ENCODE measurements around the gene PAQR4. TPM values are rescaled to one million over a fixed set of nuclear protein-coding genes. Genes with fewer than 3 reads are reported as not detected.

The PAQR4 gene
- polyA plus RNA-seq, 3 donors = 6.3 to 14.2 (median 8.9) TPM

DNA sequence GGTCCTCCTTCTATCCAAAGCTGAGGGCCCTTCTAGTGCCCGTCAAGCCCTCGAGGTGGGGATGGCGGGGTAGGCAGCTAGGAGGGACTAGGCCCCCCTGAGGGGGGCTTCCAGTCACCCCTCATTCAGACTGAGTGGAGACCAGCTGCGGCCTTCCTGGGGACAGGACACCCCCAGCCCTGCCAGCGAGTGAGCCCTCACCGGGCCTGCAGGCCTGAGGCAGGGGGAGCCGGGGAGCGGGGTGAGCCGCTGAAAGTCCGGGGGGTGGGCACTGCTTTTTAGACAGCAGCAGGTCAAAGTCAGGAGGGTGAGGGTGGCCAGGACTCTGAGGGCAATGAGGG is 13.7 kb upstream of the PAQR4 start:
- peaks cover 0 to under 1% of the 10 kb centered on the region in 2 donors for H3K27me3 ChIP-seq (ENCODE audit: control insufficient read depth in 2 of 2, insufficient read depth in 2 of 2, low read length in 2 of 2)
- H3K4me3 ChIP-seq (replicated peaks in 1 of 3; ENCODE audit: low read depth in 2 of 3, low read length in 3 of 3) = no peak overlapping the region
- no peaks in the 10 kb centered on the region for H3K9me3 ChIP-seq (replicated peaks in 1 of 2; ENCODE audit: control insufficient read depth in 1 of 2, insufficient read depth in 1 of 2, low read length in 2 of 2)
- peak overlapping the region; percentile 81 for H2AFZ ChIP-seq (ENCODE audit: insufficient read depth, low read depth, low read length, poor library complexity, severe bottlenecking)
- Mint-ChIP-seq H3K4me1 (peaks cover 12% of the 10 kb centered on the region), H3K27ac (no peak overlapping the region), H3K27me3 (ENCODE audit: low read depth in 3 of 3) (peaks cover 4 to 22% (median 16%) of the 10 kb centered on the region in 3 donors), H3K36me3 (no peaks in the 10 kb centered on the region), H3K4me3 (no peak overlapping the region), H3K9me3 (peaks cover 0 to 2% (median 0%) of the 10 kb centered on the region in 7 donors)
- H3K79me2 ChIP-seq (ENCODE audit: insufficient read depth, low read length) = no peaks in the 10 kb centered on the region
- intact Hi-C loops (cut with micrococcal nuclease) = no loop called here
- peaks cover 13 to 15% of the 10 kb centered on the region in 2 donors for H3K4me1 ChIP-seq (ENCODE audit: control insufficient read depth in 1 of 2, insufficient read depth in 2 of 2, low read length in 2 of 2)
- TF ChIP-seq, protein P1, sequence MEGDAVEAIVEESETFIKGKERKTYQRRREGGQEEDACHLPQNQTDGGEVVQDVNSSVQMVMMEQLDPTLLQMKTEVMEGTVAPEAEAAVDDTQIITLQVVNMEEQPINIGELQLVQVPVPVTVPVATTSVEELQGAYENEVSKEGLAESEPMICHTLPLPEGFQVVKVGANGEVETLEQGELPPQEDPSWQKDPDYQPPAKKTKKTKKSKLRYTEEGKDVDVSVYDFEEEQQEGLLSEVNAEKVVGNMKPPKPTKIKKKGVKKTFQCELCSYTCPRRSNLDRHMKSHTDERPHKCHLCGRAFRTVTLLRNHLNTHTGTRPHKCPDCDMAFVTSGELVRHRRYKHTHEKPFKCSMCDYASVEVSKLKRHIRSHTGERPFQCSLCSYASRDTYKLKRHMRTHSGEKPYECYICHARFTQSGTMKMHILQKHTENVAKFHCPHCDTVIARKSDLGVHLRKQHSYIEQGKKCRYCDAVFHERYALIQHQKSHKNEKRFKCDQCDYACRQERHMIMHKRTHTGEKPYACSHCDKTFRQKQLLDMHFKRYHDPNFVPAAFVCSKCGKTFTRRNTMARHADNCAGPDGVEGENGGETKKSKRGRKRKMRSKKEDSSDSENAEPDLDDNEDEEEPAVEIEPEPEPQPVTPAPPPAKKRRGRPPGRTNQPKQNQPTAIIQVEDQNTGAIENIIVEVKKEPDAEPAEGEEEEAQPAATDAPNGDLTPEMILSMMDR (IDR thresholded peaks at IDR 0.05) = no peak
- H4K20me1 ChIP-seq (ENCODE audit: insufficient read depth, low read length) = no peaks in the 10 kb centered on the region
- WGBS (ENCODE audit: insufficient coverage) = 10% methylated on average over 4 of the region's 10 CpGs
- no peak for DNase-seq
- peak overlapping the region; percentile 54 for H3K4me2 ChIP-seq (replicated peaks; ENCODE audit: extremely low read depth, low read length, poor library complexity, severe bottlenecking)
- H3K27ac ChIP-seq (ENCODE audit: low read depth in 1 of 2, low read length in 2 of 2) = no peak overlapping the region
- H3K36me3 ChIP-seq (replicated peaks in 1 of 2; ENCODE audit: control insufficient read depth in 1 of 2, insufficient read depth in 2 of 2, low read length in 2 of 2) = no peaks in the 10 kb centered on the region
- peak overlapping the region; percentile 15 for H3K9ac ChIP-seq (ENCODE audit: insufficient read depth, low read length, poor library complexity, severe bottlenecking)

DNA sequence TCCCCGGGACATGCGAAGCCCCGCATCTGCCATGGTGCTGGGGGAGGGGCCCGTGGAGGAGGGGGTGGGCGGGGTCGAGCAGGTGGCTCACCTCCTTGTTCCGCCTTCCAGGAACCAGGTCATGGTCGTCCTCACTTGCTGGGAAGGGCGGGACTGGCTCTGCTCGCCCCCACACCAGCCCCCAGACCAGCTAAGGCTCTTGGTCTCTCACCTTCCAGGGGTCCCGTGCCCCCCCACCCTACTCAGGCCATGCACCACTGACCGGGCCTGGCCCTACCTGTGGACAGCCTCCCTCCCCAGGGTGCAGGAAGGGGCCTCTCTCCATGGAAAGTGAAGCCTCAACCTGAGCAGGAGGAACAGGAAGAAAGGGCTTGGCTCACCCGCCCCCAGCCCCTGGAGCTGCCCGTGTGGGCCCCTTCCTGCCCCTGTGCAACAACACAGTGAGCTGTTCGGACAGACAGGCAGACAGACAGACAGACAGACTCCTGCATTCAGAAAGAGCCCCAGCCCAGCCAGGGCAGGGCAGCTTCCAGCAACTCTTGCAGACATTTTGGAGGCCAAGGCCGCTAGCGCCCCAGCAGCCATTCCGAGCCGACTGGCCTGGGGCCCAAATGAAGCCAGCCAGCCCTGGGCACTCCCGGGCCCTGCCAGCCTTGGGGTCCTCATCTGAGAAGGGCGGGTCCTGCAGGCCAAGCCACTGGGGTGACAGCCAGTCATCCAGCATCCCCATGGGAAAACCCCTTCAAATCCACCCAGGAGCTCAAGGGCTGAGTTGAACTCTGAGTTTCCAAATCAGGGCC is 13.2 kb upstream of the PAQR4 start:
- peak overlapping the region; percentile 81 for H2AFZ ChIP-seq (ENCODE audit: insufficient read depth, low read depth, low read length, poor library complexity, severe bottlenecking)
- H3K4me1 ChIP-seq (ENCODE audit: control insufficient read depth in 1 of 2, insufficient read depth in 2 of 2, low read length in 2 of 2) = peaks cover 13 to 15% of the 10 kb centered on the region in 2 donors
- 7% methylated on average over 21 of the region's 21 CpGs for WGBS (ENCODE audit: insufficient coverage)
- no peaks in the 10 kb centered on the region for H3K36me3 Mint-ChIP-seq
- no peaks in the 10 kb centered on the region for H3K79me2 ChIP-seq (ENCODE audit: insufficient read depth, low read length)
- no peaks in the 10 kb centered on the region for H3K36me3 ChIP-seq (replicated peaks in 1 of 2; ENCODE audit: control insufficient read depth in 1 of 2, insufficient read depth in 2 of 2, low read length in 2 of 2)
- peaks cover 4 to 26% (median 19%) of the 10 kb centered on the region in 3 donors for H3K27me3 Mint-ChIP-seq (ENCODE audit: low read depth in 3 of 3)
- H3K27me3 ChIP-seq (ENCODE audit: control insufficient read depth in 2 of 2, insufficient read depth in 2 of 2, low read length in 2 of 2) = peaks cover 0 to 5% of the 10 kb centered on the region in 2 donors
- H3K9me3 Mint-ChIP-seq = peaks cover 0 to 2% (median 0%) of the 10 kb centered on the region in 7 donors
- H3K4me1 Mint-ChIP-seq = peaks cover 12% of the 10 kb centered on the region
- intact Hi-C loops (cut with micrococcal nuclease) = no loop called here
- no peak overlapping the region for H3K27ac Mint-ChIP-seq
- peak; percentile 13 to 63 (median 14) for DNase-seq
- TF ChIP-seq, protein P1 (IDR thresholded peaks at IDR 0.05) = no peak
- peak overlapping the region; percentile 25 for H3K9ac ChIP-seq (ENCODE audit: insufficient read depth, low read length, poor library complexity, severe bottlenecking)
- H3K9me3 ChIP-seq (replicated peaks in 1 of 2; ENCODE audit: control insufficient read depth in 1 of 2, insufficient read depth in 1 of 2, low read length in 2 of 2) = no peaks in the 10 kb centered on the region
- peak overlapping the region in 1 of 3 experiments; percentile 47 for H3K4me3 ChIP-seq (replicated peaks in 1 of 3; ENCODE audit: low read depth in 2 of 3, low read length in 3 of 3)
- H3K4me3 Mint-ChIP-seq = peak overlapping the region; percentile 27 to 67
- peak overlapping the region; percentile 54 for H3K4me2 ChIP-seq (replicated peaks; ENCODE audit: extremely low read depth, low read length, poor library complexity, severe bottlenecking)
- H3K27ac ChIP-seq (ENCODE audit: low read depth in 1 of 2, low read length in 2 of 2) = no peak overlapping the region
- H4K20me1 ChIP-seq (ENCODE audit: insufficient read depth, low read length) = no peaks in the 10 kb centered on the region
